Non-pigmented ciliary epithelial cell (primary cell): ENCODE measurements around the gene PNMA1.

ENCODE experiments used
- DNase-seq: peaks from one replicate; pipeline ENCODE4 v3.0.0-alpha.2; 2010; ENCODE audit warnings: low read depth

Gene PNMA1

DNA sequence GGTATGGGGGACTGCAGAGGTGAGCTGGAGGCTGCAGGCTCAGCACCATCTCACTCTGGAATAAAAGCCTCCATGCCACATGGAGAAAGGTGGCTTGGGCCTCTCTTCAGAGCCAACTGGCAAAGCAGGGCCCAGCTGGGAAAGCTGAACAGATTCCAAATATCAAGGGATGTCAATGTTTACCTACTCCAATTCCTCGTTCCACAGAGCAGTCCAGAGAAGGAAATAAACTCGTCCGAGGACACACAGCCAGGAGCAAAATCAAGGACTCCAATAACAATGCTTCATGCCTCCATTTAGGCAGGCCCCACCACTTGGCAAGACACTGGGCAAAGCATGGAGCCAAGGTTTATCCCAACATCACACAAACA is 36.3 kb upstream of the PNMA1 start:
- DNase-seq, result no peak

DNA sequence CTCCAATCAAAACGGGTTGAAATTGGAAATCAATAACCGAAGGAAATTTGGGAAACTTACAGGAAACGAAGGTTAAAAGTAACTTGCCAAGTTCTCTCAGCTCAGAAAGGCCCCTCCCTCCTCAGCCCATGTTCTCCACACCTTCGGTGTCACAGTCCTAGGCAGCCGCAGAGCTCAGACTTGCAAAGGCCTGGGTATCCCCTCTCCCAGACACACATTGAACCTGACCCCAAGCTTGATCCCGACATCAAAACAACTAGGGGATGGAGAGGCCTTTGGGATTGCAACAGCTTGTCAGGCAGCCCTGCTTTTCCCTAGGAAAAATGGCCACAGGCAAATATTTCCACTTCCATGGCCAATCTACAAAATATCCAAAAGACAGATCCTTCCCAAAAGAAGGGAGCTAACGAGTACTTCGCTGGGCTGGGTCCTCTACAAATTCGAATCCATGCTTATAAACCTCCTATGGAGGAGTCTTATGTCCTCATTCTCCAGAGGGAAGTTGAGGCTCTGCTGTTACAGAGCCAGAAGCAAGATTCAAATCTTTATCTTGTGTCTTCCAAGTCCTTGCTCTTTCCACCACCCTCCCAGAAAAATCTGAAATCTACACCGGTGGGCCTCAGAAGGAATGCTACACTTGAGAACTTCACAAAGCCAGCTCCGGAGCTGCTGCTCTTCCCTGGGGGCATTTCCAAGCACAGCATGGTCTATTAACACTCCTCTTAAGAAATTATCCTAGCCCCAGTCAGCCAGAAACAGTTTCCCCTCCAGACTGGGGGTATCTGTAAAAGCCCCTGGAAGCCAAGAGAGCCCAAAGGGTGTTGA is 35.7 kb upstream of the PNMA1 start:
- DNase-seq, result no peak

DNA sequence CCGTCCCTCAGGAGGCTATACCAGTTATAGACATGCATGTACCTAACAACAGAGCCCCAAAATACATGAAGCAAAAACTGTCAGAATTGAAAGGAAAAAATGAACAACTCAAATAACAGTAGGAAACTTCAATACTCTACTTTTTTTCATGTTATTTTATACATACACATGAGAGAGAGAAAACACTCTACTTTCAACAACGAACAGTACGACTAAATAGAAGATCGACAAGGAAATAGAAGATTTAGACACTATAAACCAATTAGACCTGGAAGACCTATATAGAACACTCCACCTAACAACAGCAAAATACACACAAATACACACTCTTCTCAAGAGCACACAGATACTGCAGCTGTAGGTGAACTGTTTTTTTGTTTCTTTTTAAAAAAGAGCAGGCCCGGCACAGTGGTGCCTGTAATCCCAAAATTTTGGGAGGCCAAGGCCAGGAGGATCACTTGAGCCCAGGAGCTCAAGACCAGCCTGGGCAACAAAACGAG is 34.7 kb upstream of the PNMA1 start:
- no peak for DNase-seq

DNA sequence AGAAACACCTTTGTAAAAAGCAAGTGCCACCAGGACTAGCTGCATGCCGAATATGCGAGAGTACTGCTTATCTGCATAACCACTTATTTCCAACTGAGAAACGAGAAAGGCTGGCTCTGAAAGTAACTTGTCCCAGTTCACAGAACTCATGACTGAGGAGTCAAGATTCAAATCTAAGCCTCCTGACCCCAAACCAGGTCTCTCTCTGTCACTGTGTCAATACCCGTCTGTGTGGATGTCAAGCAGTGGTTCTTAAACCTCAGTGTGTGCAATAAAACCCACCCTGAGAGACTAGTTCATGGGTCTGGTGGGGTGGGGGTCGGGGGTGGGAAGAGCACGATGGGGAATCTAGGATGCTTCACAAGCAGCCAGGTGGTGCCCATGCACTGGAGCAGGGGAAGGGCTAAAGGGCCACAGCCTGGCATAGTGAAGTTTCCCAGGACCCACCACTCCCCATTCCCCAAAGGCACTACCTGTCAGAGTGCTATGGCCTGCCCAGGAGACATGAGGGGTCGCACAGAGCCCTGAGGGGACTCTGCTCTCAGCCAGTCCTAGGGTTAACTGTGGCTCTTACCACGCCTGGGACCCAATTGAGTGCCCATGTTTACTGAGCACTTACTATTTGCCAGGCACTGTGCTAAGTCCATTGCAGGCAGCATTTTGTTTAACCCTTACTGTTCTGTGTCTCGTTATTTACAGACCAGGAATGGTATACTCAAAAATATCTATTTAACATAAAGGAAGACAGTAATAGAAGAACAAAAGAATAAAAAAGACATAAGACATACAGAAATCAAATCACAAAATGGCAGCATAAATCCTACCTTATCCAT is 33.4 kb upstream of the PNMA1 start:
- no peak for DNase-seq

DNA sequence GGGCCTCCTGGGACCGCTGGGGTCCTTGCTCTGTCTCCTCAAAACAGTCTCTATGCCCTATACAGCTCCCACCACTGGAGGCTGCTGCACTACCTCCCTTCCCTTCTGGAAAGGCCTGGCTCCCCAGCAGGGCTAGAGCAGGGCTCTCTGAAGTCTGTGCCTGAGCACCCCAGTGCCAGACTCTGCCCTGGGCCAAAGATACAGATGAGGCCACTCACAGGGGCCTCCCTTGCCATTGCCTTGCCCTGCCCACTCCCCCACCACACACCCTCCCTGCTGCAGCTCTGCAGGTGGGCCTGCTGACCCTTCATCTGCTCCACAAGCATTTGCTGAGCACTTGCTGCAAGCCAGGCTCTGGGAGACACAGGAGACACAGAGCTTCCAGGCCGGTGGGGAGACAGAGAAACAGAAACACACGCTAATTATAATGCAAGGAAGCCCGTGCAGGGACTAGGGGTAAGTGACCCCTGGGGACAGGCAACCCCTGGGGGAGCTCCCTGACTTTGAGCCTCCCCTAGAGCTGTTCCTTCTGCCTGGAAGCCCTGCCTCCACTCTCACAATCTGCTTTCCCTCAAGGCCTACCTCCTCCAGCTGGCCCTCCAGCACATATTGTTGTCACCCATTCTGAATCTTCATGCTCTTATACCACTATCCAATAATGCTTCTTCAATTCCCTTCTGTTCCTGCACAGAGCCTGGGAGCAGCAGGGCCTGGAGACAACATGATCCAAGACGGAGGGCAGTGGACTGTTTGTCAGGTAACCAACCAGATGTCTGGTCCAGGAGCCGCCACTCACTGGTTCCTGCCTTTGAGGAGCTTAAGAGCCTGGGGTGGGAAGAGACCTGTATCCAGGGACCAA is 32.6 kb upstream of the PNMA1 start:
- no peak for DNase-seq

DNA sequence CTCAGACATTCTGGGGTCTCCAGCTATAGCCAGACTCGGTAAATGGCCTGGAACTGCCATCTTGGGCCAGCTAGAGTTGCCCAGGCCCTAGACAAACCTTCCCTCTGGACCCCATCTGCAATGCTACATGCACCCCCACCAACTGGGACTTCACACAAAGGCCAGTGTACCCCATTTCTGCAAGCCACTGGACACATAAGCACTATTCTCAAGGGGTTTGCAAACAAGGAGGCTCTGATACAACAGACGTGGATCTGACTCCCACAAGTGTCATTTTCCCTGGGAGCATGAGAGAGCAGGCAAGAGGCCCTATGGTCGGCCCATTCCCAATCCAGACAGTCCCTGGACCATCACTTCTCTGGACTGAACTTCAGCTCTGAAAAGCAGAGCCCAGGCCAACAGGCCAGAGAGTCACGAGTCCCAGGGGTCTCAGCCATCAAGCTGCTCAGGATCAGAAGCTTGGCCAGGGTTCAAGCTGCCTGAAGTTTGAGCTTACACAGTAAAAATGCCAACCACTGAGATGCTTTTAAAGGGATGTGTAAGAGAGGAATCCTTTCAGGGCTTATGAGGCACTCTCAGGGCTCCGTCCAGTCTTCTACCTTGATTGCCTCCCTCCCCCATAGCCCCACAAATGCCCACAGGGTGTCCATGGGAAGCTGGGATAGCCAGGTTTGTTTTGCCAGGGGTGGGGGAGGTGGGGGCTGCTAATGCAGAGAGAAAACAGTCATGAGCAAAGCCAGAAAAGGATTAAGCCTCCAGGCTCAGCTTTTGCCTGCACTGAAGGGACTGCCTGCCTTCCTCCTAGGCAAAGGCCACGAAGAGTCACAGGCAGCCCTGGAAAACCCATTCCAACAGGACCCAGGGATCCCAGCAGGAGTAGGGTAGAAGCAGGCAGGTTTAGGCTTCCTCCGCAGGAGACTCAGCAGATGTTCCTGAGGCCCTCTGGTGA is 31.7 kb upstream of the PNMA1 start:
- DNase-seq, result no peak

DNA sequence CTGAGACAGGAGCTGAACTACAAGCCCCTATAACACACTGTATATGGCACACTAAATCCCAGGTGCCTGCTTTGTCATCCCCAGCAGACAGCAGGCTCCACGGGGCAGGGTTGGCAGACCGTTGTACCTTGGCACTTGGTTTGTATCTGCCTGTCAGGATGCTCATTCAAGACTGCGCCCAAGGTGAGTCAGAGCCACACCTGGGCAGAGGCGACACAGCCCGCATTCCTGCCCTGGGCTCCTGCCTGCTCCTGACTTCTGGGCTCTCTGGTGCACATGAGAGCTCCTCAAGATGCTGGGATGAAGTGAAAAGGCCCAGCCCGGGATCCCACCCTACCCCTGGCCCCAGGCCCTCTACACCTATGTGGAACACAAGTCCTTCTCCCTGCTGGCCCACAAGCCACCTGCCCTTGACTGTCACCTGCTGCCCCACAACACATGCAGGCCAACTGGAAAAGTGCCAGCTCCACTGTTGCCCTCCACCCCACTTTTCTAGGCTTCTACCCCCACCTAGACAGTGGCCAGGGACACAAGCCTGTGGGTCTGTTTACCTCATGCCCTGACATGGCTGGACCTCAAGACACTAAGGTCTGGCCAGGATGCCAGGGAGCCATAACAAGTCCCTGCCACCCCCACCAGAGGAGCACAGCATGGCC is 30.8 kb upstream of the PNMA1 start:
- DNase-seq, result no peak

DNA sequence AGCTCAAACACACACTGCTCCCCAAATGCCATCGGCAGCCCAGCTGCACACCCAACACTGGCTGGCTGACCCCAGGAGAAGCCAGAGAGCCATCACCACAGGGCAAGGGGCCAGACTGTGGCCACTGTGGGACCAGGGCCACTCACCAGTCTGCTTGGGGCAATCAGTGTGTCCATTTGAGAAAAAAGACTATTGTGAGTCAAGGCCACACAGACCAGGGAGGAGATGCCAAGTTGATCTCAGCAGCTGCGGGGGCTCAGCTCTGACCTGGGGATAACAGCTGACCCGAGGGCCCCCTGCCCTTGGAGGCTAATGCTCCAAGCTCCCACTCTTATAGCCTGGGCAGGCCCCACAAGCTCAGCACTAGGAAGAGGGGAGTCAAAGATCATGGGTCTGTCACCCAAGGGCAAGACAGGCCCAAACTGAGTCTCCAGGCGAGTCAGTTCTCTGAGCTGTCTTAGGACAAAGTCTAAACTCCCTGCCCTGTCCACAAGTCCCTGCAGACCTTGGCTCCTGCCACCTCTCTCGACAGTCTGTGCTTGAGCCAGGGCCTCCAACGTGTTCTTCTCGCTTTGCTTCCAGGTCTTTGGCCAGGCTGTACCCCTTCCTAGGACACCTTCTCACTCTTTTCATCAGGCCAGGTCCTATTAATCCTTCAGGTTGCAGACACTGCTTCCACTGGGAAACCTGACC is 30.1 kb upstream of the PNMA1 start:
- DNase-seq, result no peak

DNA sequence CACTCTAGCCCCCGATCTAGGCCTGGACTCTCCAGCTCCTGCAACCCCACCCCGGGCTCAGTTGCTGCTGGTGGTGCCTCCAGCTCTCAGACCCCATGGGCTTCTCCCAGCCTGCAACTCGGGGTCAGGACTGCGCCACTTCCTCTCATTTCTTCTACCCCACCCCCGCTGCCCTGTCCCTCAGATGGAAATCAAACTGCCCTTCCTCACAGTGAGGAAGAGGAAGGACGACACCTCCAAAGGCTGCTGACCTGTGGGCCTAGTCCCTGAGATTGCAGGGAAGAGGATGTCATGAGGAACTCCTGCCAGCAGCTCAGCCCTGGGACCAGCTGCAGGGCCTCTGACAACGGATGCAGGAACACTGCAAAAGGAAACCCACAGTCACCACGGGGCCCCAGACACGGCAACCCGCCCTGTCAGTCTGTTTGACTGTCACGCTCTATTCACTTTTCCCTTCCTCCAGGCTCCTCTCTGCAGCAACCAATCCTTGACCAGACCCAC is 29.3 kb upstream of the PNMA1 start:
- no peak for DNase-seq

DNA sequence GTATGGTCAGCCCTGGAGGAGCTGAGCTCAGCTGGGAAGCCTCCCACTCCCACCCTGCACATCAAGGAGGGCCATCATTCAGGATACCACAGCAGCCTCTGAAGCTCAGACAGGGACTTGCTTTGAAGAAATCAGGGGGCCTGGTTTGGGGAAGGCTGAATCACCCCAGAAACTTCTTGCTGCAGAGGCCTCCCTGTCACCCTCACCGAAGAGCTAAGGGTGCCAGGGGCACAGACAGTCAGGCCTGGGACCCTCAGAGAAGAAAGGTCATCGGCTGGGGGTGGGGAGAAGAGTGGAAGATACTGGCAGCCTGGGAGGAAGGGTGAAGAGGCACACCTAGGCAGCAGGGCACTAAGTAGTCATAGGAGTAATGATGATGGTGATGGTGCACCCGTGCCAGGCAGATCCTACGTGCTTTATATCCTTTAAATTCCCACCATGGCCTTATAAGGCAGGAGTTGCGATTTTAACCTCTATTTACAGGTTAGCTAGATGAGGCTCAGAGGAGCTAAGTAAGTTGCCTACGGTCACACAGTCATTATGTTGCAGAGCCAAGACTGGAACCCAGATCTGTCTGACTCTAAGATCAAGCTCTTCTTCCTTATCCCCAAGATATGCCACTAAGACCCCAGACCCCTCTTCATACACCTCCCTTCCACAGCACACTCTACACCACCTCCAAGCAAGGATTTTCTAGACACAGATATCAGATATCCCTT is 28.5 kb upstream of the PNMA1 start:
- no peak for DNase-seq

DNA sequence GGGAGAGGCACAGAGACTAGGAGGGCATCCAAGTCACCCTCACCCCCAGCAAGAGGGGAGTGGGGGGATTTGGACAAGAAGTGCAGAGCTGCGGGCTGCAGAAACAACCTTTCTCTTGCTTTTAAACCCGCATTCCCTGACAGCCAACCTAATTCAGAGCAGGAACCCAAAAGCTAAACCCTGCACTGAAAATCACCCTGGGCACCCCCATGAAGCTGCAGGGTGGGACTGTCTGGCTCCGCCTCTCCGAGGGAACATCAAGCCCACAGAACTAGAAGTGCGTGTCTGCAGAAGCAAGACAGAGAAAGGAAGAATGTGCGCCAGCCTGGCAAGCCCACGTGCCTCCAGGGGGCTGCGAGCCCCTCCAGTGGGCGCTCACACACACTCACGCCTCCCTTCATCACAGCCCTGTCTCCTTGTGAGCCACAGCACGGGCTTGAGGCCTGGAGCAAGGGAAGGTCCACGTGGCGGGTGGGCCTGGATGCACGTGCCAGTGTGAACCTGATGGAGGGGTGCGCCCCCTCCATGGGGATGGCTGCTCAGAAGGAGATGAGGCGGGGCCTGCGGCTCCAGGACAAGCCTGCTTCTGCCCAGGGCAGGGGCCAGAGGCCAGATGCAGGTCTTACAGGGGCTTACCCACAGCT is 27.8 kb upstream of the PNMA1 start:
- no peak for DNase-seq

DNA sequence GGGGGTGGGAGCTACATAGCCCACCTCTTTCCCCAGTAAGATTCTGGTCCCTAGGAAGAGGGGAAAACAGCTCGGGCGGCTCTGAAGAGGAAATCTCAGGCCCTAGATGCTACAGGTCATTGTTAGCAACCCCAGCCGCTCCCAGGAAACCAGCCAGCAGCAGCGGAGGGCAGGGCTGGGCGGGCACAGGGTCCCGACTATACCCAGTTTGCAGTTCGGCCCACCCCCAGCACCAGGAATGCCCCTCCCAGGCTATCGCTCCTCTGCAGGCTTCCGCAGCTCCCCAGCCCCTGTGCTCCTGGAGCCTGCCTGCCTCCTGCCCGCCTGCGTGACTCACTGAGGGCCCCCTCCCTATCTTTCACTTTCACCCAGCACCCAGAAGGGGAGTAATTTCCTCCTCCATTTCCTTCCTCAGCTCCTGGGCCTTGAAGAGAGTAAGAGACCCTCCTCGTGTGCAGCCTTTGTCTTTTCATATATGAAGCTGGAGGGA is 27.2 kb upstream of the PNMA1 start:
- no peak for DNase-seq

DNA sequence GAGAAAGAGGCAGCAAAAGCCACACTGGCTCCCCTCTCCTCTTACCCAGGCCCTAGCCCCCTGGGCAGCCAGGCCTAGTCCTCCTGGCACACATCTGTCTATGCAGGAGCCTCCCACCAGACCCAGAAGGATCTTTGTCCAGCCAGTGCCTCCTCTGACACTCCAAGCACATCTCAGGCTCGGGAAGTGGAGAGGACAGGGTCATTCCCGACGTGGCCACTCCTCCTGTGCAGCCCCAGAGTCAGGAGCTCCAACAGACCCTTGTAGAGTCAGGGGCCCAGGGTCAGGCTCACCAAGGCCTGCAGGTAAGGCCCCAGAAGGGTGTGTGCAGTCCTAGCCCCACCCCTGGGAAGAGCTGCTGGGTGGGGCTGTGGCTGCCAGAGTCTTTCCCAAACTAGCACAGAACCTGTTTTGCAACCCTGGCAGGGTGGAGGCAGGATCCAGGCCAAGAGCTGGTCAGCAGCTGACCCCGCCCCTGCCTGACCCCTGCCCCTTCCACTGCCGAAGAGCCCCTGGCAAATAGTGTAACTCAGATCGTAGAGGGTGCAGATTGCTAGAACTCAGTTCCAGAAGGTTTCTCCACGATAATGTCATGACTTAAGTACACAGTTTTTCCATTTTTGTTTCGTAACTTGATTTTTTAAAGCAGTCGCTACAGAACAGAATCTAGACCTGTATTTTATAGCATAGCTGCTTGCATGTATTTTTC is 26.6 kb upstream of the PNMA1 start:
- DNase-seq, result no peak

DNA sequence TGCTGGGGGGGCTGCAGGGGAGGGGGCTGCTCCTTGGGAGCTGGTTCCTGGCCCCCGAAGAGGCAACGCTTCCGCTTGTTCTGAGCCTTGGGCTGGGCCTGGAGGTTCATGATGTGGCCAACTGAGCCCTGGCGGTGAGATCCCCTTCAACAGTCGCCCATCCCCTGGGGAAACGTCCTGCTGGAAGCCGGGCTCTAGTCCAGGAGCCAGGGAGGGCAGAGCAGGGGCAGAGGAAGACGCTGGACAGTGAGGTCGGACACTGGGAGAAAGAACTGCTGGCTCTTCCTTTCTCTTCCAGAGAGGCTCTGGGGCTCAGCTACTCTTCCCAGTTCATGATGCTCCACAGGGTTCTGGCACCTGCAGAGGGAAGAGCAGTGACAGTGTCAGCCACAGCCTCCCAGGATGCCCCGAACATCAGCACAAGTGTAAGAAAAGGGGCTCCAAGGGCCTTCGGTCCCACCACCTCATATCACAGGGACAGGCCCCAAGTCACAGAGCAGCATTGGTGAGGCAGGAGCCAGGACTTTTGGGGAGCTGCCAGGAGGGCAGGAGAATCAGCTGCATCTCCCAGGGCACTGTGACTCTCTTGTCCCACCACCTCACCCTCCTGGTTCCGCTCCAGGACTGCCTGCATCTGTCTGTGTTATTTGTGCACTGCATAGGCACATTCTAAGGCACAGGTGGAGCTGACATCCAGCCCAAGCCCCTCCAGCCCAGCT is 25.9 kb upstream of the PNMA1 start:
- DNase-seq, result no peak

DNA sequence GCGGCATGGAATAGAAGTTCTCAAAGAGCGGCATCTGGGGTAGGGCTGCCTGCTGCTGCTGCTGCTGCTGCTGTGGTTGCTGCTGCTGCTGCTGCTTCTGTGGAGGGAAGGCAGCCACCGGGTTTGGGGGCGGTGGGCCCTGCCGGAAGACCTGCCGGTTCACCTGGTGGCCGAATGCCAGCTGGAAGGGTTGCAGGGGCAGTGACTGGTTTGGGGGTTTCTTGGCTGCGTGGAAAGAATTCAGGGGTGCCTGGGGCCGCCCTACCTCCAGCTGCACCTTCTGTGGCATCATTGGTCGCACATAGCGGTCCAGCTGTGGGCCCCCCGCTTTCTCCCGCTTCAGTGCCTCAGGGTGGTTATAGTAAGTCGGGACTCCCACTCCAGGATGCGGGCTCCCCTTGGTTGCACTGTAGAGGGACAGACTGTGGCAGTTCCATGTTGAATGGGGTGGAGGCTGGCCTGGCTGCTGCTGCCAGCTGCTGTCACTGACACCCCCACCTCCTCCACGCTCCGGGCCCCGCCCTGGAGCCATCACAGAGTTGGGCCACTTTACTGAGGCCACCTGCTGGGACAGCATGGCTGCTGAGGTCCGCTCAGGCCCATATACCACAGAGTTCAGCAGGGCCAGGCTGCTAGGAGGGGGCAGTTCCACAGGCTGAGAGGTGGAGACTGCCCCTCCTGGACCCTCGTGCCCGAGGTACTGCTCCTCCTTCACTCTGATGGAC is 25.2 kb upstream of the PNMA1 start:
- DNase-seq, result no peak

DNA sequence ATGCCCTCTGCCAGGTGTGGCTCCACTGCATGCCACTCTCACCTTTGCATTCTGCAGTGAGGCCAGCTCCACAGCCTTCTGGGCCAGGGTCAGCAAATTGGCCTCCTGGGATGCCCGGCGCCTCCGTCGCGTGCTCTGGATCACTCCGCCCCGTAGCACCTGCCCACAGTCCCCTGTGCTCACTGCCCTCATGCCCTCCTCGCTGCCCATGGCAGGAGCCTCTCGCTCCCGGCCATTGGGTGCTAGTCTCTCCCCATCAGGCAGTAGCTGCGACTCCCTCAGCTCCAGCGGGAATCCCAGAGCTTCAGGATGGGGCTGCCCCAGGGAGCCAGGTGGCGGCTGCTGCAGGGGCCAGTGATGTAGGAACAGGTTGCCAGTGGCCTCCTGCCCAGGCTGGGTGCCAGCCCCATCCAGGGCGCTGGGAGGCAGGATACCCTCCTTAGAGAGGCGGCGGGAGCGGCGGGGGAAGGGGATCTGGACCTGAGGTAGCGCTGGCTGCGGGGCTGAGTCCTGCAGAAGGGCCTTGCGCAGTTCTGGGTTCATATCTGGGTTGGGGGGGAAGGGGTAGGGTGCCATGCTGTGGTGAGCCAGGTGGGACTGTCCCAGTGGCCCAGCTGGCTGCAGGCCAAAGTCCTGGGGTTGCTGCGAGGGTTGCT is 24.5 kb upstream of the PNMA1 start:
- no peak for DNase-seq
